DLD1 (cell line): ENCODE data around the gene PTGFRN.
"Not testable (repeated sequence)": the region's sequence is repeated elsewhere in the genome, so short reads cannot be mapped to it uniquely, and the experiment has no call there.

ENCODE experiments used
- in situ Hi-C: cut with HindIII; loops from 2 replicates; pipeline ENCODE4 v1.10.0; 2017; ENCODE audit warnings: low sequenced_read_pairs

Gene PTGFRN

GRCh38 chr1:116909512-116910378 is at the start of gene PTGFRN:
TSS of gene PTGFRN (plus strand) at chr1:116909916. CDS start at chr1:116910204, 288 bp downstream.
- in situ Hi-C loops = no loop called here

- in situ Hi-C loops = not testable (repeated sequence)
Measured at GRCh38 chr1:116860167-116860566, 49.5 kb upstream of the PTGFRN start.

- in situ Hi-C loops = no loop called here
Measured at GRCh38 chr1:116861137-116861536, 48.6 kb upstream of the PTGFRN start.

- in situ Hi-C loops = not testable (repeated sequence)
Measured at GRCh38 chr1:116863031-116863430, 46.7 kb upstream of the PTGFRN start.

GRCh38 chr1:116866478-116866877 is 43.2 kb upstream of the PTGFRN start:
- in situ Hi-C loops = not testable (repeated sequence)

- in situ Hi-C loops = no loop called here
Measured at GRCh38 chr1:116868385-116868784, 41.3 kb upstream of the PTGFRN start.

GRCh38 chr1:116869611-116870010 is 40.1 kb upstream of the PTGFRN start:
- in situ Hi-C loops = no loop called here

- in situ Hi-C loops = no loop called here
Measured at GRCh38 chr1:116870300-116870699, 39.4 kb upstream of the PTGFRN start.

- in situ Hi-C loops = no loop called here
Measured at GRCh38 chr1:116871779-116872146, 38.0 kb upstream of the PTGFRN start.

GRCh38 chr1:116873680-116874271 is 35.9 kb upstream of the PTGFRN start:
- in situ Hi-C loops = no loop called here

GRCh38 chr1:116874733-116875249 is 34.9 kb upstream of the PTGFRN start:
- in situ Hi-C loops = no loop called here

GRCh38 chr1:116875391-116875790 is 34.3 kb upstream of the PTGFRN start:
- in situ Hi-C loops = no loop called here

GRCh38 chr1:116875946-116876345 is 33.8 kb upstream of the PTGFRN start:
- in situ Hi-C loops = not testable (repeated sequence)

- in situ Hi-C loops = no loop called here
Measured at GRCh38 chr1:116877141-116877818, 32.4 kb upstream of the PTGFRN start.

GRCh38 chr1:116878804-116879477 is 30.8 kb upstream of the PTGFRN start:
- in situ Hi-C loops = no loop called here

GRCh38 chr1:116879478-116880133 is 30.1 kb upstream of the PTGFRN start:
- in situ Hi-C loops = loop anchor here (10.0 kb wide), 1 partner anchor 75 kb away; no protein-coding TSS in a partner anchor

GRCh38 chr1:116880917-116881316 is 28.8 kb upstream of the PTGFRN start:
- in situ Hi-C loops = loop anchor here (10.0 kb wide), 1 partner anchor 76 kb away; no protein-coding TSS in a partner anchor

- in situ Hi-C loops = loop anchor here (10.0 kb wide), 1 partner anchor 77 kb away; no protein-coding TSS in a partner anchor
Measured at GRCh38 chr1:116881879-116882520, 27.7 kb upstream of the PTGFRN start.

- in situ Hi-C loops = loop anchor here (10.0 kb wide), 1 partner anchor 78 kb away; no protein-coding TSS in a partner anchor
Measured at GRCh38 chr1:116882866-116883265, 26.9 kb upstream of the PTGFRN start.
